Kidney (tissue), 14 donors: ENCODE results near the gene GLB1L2. TPM values are rescaled to one million over a fixed set of nuclear protein-coding genes. Genes with fewer than 3 reads are reported as not detected.

ENCODE experiments used
- DNase-seq, 5 donors: peaks; one replicate each; pipeline ENCODE4 v3.0.0-alpha.2; 2013 to 2020
- FAIRE-seq: peaks from 2 replicates; lab custom pipeline; 2012; peaks lifted over from hg19 to GRCh38; lab: Jason Lieb, UNC
- H3K27ac ChIP-seq, 2 donors: one replicate each; pipeline ENCODE4 v1.7.0; 2013; ENCODE audit warnings: low read depth in 2 of 2, low read length in 2 of 2, inconsistent platforms in 1 of 2
- H3K27me3 ChIP-seq: one replicate; pipeline ENCODE4 v1.7.1; 2013; ENCODE audit warnings: low read length, inconsistent platforms; ENCODE audit not compliant: control insufficient read depth, insufficient read depth
- H3K36me3 ChIP-seq, 3 donors: one replicate each; pipeline versions ENCODE4 v1.7.0 to v1.7.1; 2013; ENCODE audit warnings: low read length in 3 of 3, control low read depth in 1 of 3, inconsistent platforms in 1 of 3; ENCODE audit not compliant: insufficient read depth in 3 of 3, control insufficient read depth in 2 of 3
- H3K4me1 ChIP-seq, 3 donors: one replicate each; pipeline versions ENCODE4 v1.7.0 to v1.7.1; 2013; ENCODE audit warnings: low read length in 3 of 3, inconsistent platforms in 1 of 3, low read depth in 1 of 3; ENCODE audit not compliant: control insufficient read depth in 2 of 3, insufficient read depth in 2 of 3
- H3K4me3 ChIP-seq, 3 donors: one replicate each; pipeline versions ENCODE4 v1.7.0 to v1.8.1; 2013; ENCODE audit warnings: low read length in 3 of 3, control low read depth in 1 of 3, inconsistent platforms in 1 of 3
- H3K9ac ChIP-seq, 3 donors: one replicate each; pipeline versions ENCODE4 v1.7.0 to v1.7.1; 2013; ENCODE audit warnings: low read length in 3 of 3, control low read depth in 1 of 3, inconsistent platforms in 1 of 3
- H3K9me3 ChIP-seq, 3 donors: one replicate each; pipeline versions ENCODE4 v1.7.0 to v1.7.1; 2013; ENCODE audit warnings: low read length in 3 of 3, control low read depth in 1 of 3, inconsistent platforms in 1 of 3; ENCODE audit not compliant: control insufficient read depth in 2 of 3, insufficient read depth in 1 of 3
- CTCF ChIP-seq: IDR thresholded peaks from 3 replicates; pipeline ENCODE4 v1.5.1; 2012; ENCODE audit warnings: mild to moderate bottlenecking, moderate library complexity, borderline replicate concordance; ENCODE audit not compliant: insufficient read depth; ENCODE audit errors: extremely low read depth
- intact Hi-C: fragments of 100-400 bp; cut with DNase I; formaldehyde crosslinking; loops from one replicate; pipeline ENCODE4 v1.11.1; 2022
- polyA plus RNA-seq: library from polyadenylated mRNA; stranded (reverse); fragments of 350-450 nt; fragmentation: Illumina TruSeq; extraction: RNeasy Lipid Tissue Mini Kit (QIAGEN cat#74804); gene quantifications from one replicate; pipeline ENCODE4 v1.2.3, GENCODE V29; 2014; ENCODE audit warnings: low read depth, low replicate concordance; ENCODE audit not compliant: insufficient read depth
- total RNA-seq: library from RNA; stranded (reverse); fragmentation: NEBNext Ultra II Directional; extraction: Animal tissue kit (Norgen Biotek cat#: 25700); gene quantifications from one replicate; pipeline ENCODE4 v1.2.1, GENCODE V29; 2021
- donor health status: control.
- donor health status: control.
- donor health status: control.
- donor health status: control.
- donor health status: control.
- donor health status: DM: yes; HTN: yes; CAD: no.
- donor health status: Normal renal cell carcinoma (clear cell type).

Gene GLB1L2
- total and polyA plus RNA-seq, 2 donors from 2014 or later, result 10.0 to 26.1 TPM

GRCh38 chr11:134397304-134398078 is 65.7 kb downstream of the GLB1L2 start:
- TF ChIP-seq CTCF, result no peak

GRCh38 chr11:134398079-134398444 is 66.3 kb downstream of the GLB1L2 start:
- Histone ChIP-seq H3K27ac (no peak overlapping the region), H3K36me3 (no peaks in the 10 kb centered on the region), H3K4me3 (no peak overlapping the region), H3K27me3 (no peaks in the 10 kb centered on the region), H3K4me1 (no peaks in the 10 kb centered on the region), H3K9me3 (no peaks in the 10 kb centered on the region), H3K9ac (no peak overlapping the region)
- TF ChIP-seq CTCF, result no peak
- intact Hi-C loops, result no loop called here
- no peak for DNase-seq
- FAIRE-seq, result no peak

More at GRCh38 chr11:134397304-134398078, 65.7 kb downstream of the GLB1L2 start:
- FAIRE-seq (no peak), DNase-seq (peak in 1 of 5 donors; percentile 64)
- Histone ChIP-seq H3K36me3 (no peaks in the 10 kb centered on the region), H3K27ac (no peak overlapping the region), H3K27me3 (no peaks in the 10 kb centered on the region), H3K4me1 (no peaks in the 10 kb centered on the region), H3K4me3 (no peak overlapping the region), H3K9ac (no peak overlapping the region), H3K9me3 (no peaks in the 10 kb centered on the region)
- intact Hi-C loops, result no loop called here

GRCh38 chr11:134398644-134399292 is 67.0 kb downstream of the GLB1L2 start:
- Histone ChIP-seq H3K27me3 (no peaks in the 10 kb centered on the region), H3K9me3 (no peaks in the 10 kb centered on the region)
- no peak for TF ChIP-seq CTCF

More at GRCh38 chr11:134398644-134399292, 67.0 kb downstream of the GLB1L2 start:
- Histone ChIP-seq H3K36me3 (no peaks in the 10 kb centered on the region), H3K27ac (no peak overlapping the region), H3K4me1 (no peaks in the 10 kb centered on the region), H3K9ac (no peak overlapping the region), H3K4me3 (no peak overlapping the region)
- DNase-seq (peak in 1 of 5 donors; percentile 45), FAIRE-seq (no peak)
- intact Hi-C loops, result no loop called here
